Spleen (tissue), 13 donors: ENCODE results near the gene MCTS1. TPM values are rescaled to one million over a fixed set of nuclear protein-coding genes. Genes with fewer than 3 reads are reported as not detected.

Experiments
- DNase-seq: peaks from one replicate; pipeline ENCODE4 v3.0.0-alpha.2; 2020
- H3K27ac ChIP-seq, 8 donors: fragments of 200-600 bp; sonication (generic) in 7 of 8; 1 replicate in 4 of 8; 2 replicates in 4 of 8; pipeline versions ENCODE4 v1.5.0 to v1.8.0; 2016 to 2021; ENCODE audit warnings: inconsistent platforms in 4 of 8, mild to moderate bottlenecking in 4 of 8, moderate library complexity in 1 of 8
- H3K27me3 ChIP-seq, 7 donors: fragments of 200-600 bp; sonication (generic) in 6 of 7; replicated peaks in 1 of 7; 1 replicate in 4 of 7; 2 replicates in 3 of 7; pipeline versions ENCODE4 v1.5.0 to v1.8.0; 2016 to 2021; ENCODE audit warnings: inconsistent platforms in 3 of 7, mild to moderate bottlenecking in 1 of 7
- H3K36me3 ChIP-seq, 6 donors: fragments of 200-600 bp; sonication (generic) in 5 of 6; 1 replicate in 4 of 6; 2 replicates in 2 of 6; pipeline versions ENCODE4 v1.5.0 to v1.8.0; 2016 to 2021; ENCODE audit warnings: inconsistent platforms in 2 of 6
- H3K4me1 ChIP-seq, 6 donors: fragments of 200-600 bp; sonication (generic) in 5 of 6; 1 replicate in 3 of 6; 2 replicates in 3 of 6; pipeline versions ENCODE4 v1.5.0 to v1.8.0; 2016 to 2021; ENCODE audit warnings: inconsistent platforms in 3 of 6
- H3K4me3 ChIP-seq, 8 donors: fragments of 200-600 bp; sonication (generic) in 7 of 8; 1 replicate in 4 of 8; 2 replicates in 4 of 8; pipeline versions ENCODE4 v1.5.0 to v1.8.0; 2016 to 2021; ENCODE audit warnings: inconsistent platforms in 4 of 8, mild to moderate bottlenecking in 4 of 8, moderate library complexity in 2 of 8
- H3K9me3 ChIP-seq, 8 donors: fragments of 200-600 bp; sonication (generic) in 7 of 8; 1 replicate in 4 of 8; 2 replicates in 4 of 8; pipeline versions ENCODE4 v1.5.0 to v1.8.0; 2016 to 2021; ENCODE audit warnings: inconsistent platforms in 4 of 8
- CTCF ChIP-seq, 11 experiments: fragments of 200-600 bp in 7 of 11; fragments of 450-650 bp in 4 of 11; sonication (generic) in 4 of 11; IDR thresholded peaks in 8 of 11; conservative IDR thresholded peaks in 3 of 11; 1 replicate in 7 of 11; 2 replicates in 4 of 11; pipeline versions ENCODE4 v1.4.0 to v1.8.0; 2016 to 2021; ENCODE audit warnings: antibody characterized with exemption in 11 of 11, inconsistent platforms in 4 of 11, mild to moderate bottlenecking in 1 of 11
- POLR2A ChIP-seq, 3 donors: fragments of 450-650 bp; IDR thresholded peaks; one replicate each; pipeline ENCODE4 v1.5.1; 2017; ENCODE audit warnings: antibody characterized with exemption in 3 of 3, mild to moderate bottlenecking in 1 of 3
- POLR2AphosphoS5 ChIP-seq, 3 donors: sonication (generic); formaldehyde crosslinking; IDR thresholded peaks; one replicate each; pipeline ENCODE4 v1.5.1; 2017; ENCODE audit warnings: antibody characterized with exemption in 3 of 3
- WGBS, 5 donors: extraction: QIAGEN DNeasy Blood & Tissue Kit in 3 of 5; methylation state at CpG; one replicate each; pipeline versions ENCODE4 v1.1.5 to v1.1.7; 2013 to 2018; 5-methylcytosine and 5-hydroxymethylcytosine counted together
- intact Hi-C: fragments of 100-400 bp; cut with DNase I; formaldehyde crosslinking; loops from one replicate; pipeline ENCODE4 v1.15.0; 2023; ENCODE audit warnings: low total_unique reads
- long read RNA-seq, 2 donors: transcript quantifications; one replicate each; lab custom pipeline, GENCODE V29; 2026
- polyA plus RNA-seq, 3 donors: library from polyadenylated mRNA; stranded (reverse); fragments of 200-250 nt; gene quantifications; one replicate each; pipeline ENCODE4 v1.2.1, GENCODE V29; 2013
- total RNA-seq, 7 donors: library from RNA; depleted of rRNA in 3 of 7; stranded (reverse); fragments of >200 nt in 3 of 7; fragmentation: NEBNext Ultra II Directional in 4 of 7; extraction: Animal tissue kit (Norgen Biotek cat#: 25700) in 4 of 7; gene quantifications; one replicate each; pipeline versions ENCODE4 v1.1.0 to v1.2.1, GENCODE V29; 2016 to 2021
- donor health status: healthy with polysubstance abuse.
- donor health status: DM: no; HTN: no; CAD: no; lungs with moderate emphysema.
- donor health status: DM: no; HTN: no; CAD: no.
- donor health status: Bipolar disorder and iron deficiency.
- donor health status: healthy.
- donor health status: DM: no; HTN: no; CAD: no.
- donor health status: DM: yes; HTN: yes; CAD: no.

Gene MCTS1
- total RNA-seq (10 to 100 TPM; 21.6 to 39.1 (median 28.1) TPM), polyA plus RNA-seq (10 to 100 TPM; 36.6 to 56.1 (median 51.6) TPM)
- long read RNA-seq, donor 1, transcript MCTS1-202 (6 exons, 1,018 nt), result major isoform, 30 of 32 reads
- long read RNA-seq, donor 1, partial matches to known transcripts, result 0 of 32 reads
- long read RNA-seq, donor 1, other reads (novel, unspliced or antisense), result 0 of 32 reads
- long read RNA-seq, donor 2, transcript MCTS1-202 (6 exons, 1,018 nt), result major isoform, 22 of 38 reads
- long read RNA-seq, donor 2, partial matches to known transcripts, result 0 of 38 reads
- long read RNA-seq, donor 2, other reads (novel, unspliced or antisense), result 15 of 38 reads

- DNase-seq, result peak; percentile 92
- Histone ChIP-seq H3K9me3 (no peaks in the 10 kb centered on the region), H3K4me3 (peak within 1 kb of the TSS; percentile 46 to 78 (median 55)), H3K27ac (peak within 1 kb of the TSS; percentile 69 to 92 (median 87)), H3K27me3 (no peaks in the 10 kb centered on the region), H3K36me3 (peaks cover 0 to 18% (median 0%) of the 10 kb centered on the region in 6 donors), H3K4me1 (peaks cover 5 to 17% (median 12%) of the 10 kb centered on the region in 6 donors)
- intact Hi-C loops, result no loop called here
- TF ChIP-seq POLR2AphosphoS5 (IDR thresholded peaks at IDR 0.05), result peak; percentile 36 to 75 (median 74)
- TF ChIP-seq CTCF (IDR thresholded peaks at IDR 0.05 in 8 of 11, conservative IDR thresholded peaks at IDR 0.05 in 3 of 11), result no peak
- TF ChIP-seq POLR2A (IDR thresholded peaks at IDR 0.05), result no peak
- WGBS, 5 donors, result 0 to 47% (median 1%) methylated on average over 19 to 31 of the region's 31 CpGs
Observed at GRCh38 chrX:120603707-120604360, at the start of gene MCTS1. Gene MCTS1 (plus strand): TSS chrX:120604101. CDS start chrX:120604237, 136 bp downstream.

GRCh38 chrX:120556251-120556650 is 47.6 kb upstream of the MCTS1 start:
- WGBS, 5 donors, result 70 to 88% (median 85%) methylated on average over 5 of the region's 5 CpGs
- Histone ChIP-seq H3K9me3 (no peaks in the 10 kb centered on the region), H3K4me1 (peaks cover 0 to 56% (median 18%) of the 10 kb centered on the region in 6 donors), H3K27ac (no peak overlapping the region), H3K36me3 (peaks cover 0 to 33% (median 2%) of the 10 kb centered on the region in 6 donors), H3K4me3 (no peak overlapping the region), H3K27me3 (no peaks in the 10 kb centered on the region)
- DNase-seq, result no peak
- intact Hi-C loops, result no loop called here
- TF ChIP-seq POLR2A (IDR thresholded peaks at IDR 0.05) (no peak), CTCF (IDR thresholded peaks at IDR 0.05 in 8 of 11, conservative IDR thresholded peaks at IDR 0.05 in 3 of 11) (no peak), POLR2AphosphoS5 (IDR thresholded peaks at IDR 0.05) (no peak)

GRCh38 chrX:120559804-120560203 is 44.1 kb upstream of the MCTS1 start:
- intact Hi-C loops, result no loop called here
- Histone ChIP-seq H3K4me1 (peaks cover 4 to 61% (median 23%) of the 10 kb centered on the region in 6 donors), H3K9me3 (no peaks in the 10 kb centered on the region), H3K27me3 (no peaks in the 10 kb centered on the region), H3K27ac (peak overlapping the region; percentile 84 to 99 (median 96)), H3K4me3 (peak overlapping the region; percentile 49 to 83 (median 54)), H3K36me3 (peaks cover 0 to 28% (median 2%) of the 10 kb centered on the region in 6 donors)
- DNase-seq, result no peak
- TF ChIP-seq CTCF (IDR thresholded peaks at IDR 0.05 in 8 of 11, conservative IDR thresholded peaks at IDR 0.05 in 3 of 11) (no peak), POLR2AphosphoS5 (IDR thresholded peaks at IDR 0.05) (no peak), POLR2A (IDR thresholded peaks at IDR 0.05) (no peak)
- WGBS, 5 donors, result 0 to 40% (median 2%) methylated on average over 7 of the region's 7 CpGs

GRCh38 chrX:120560405-120560841 is 43.5 kb upstream of the MCTS1 start:
- peaks cover 4 to 54% (median 23%) of the 10 kb centered on the region in 6 donors for H3K4me1 ChIP-seq
- H3K27ac ChIP-seq, result peak overlapping the region; percentile 84 to 99 (median 96)
- no peaks in the 10 kb centered on the region for H3K27me3 ChIP-seq
- 1 to 33% (median 1%) methylated on average over 9 to 10 of the region's 10 CpGs for WGBS, 5 donors
- peak overlapping the region; percentile 49 to 83 (median 54) for H3K4me3 ChIP-seq
- H3K9me3 ChIP-seq, result no peaks in the 10 kb centered on the region
- TF ChIP-seq CTCF (IDR thresholded peaks at IDR 0.05 in 8 of 11, conservative IDR thresholded peaks at IDR 0.05 in 3 of 11) (no peak), POLR2AphosphoS5 (IDR thresholded peaks at IDR 0.05) (no peak), POLR2A (IDR thresholded peaks at IDR 0.05) (no peak)
- peak; percentile 76 for DNase-seq
- intact Hi-C loops, result no loop called here
- peaks cover 0 to 25% (median 0%) of the 10 kb centered on the region in 6 donors for H3K36me3 ChIP-seq
